Measurements from ENCODE around the gene CACNA2D3. TPM values are rescaled to one million over a fixed set of nuclear protein-coding genes. Genes with fewer than 3 reads are reported as not detected.

The CACNA2D3 gene
- total and polyA plus RNA-seq, 4 experiments from 2014 or later = not detected

- intact Hi-C loops (cut with micrococcal nuclease) = no loop called here
- Mint-ChIP-seq H3K4me3 (no peak overlapping the region), H3K9me3 (peaks cover 0 to 4% (median 0%) of the 10 kb centered on the region in 8 donors), H3K36me3 (no peaks in the 10 kb centered on the region), H3K4me1 (no peaks in the 10 kb centered on the region), H3K27ac (no peak overlapping the region), H3K27me3 (peaks cover 0 to 3% of the 10 kb centered on the region in 2 donors)
- Histone ChIP-seq H3K9me3 (ENCODE audit: control insufficient read depth in 1 of 2, low read length in 2 of 2) (no peaks in the 10 kb centered on the region), H3K27me3 (ENCODE audit: insufficient read depth, low read length) (no peaks in the 10 kb centered on the region), H3K36me3 (ENCODE audit: insufficient read depth, low read length) (no peaks in the 10 kb centered on the region), H3K27ac (ENCODE audit: low read depth, low read length) (no peak overlapping the region), H3K4me3 (ENCODE audit: low read length in 2 of 2) (no peak overlapping the region), H3K4me1 (ENCODE audit: insufficient read depth, low read length) (no peaks in the 10 kb centered on the region)
- no peak for DNase-seq
- ChIA-PET CTCF (ENCODE audit: partially characterized antibody) (interaction anchor here (0.9 to 1.0 kb wide), 2 partner anchors 10 to 1824 kb away, joined by 3 to 5 read pairs; no protein-coding TSS in a partner anchor), POLR2A (ENCODE audit: partially characterized antibody) (no interaction called here)
Observed at GRCh38 chr3:54426381-54426780, 304.0 kb downstream of the CACNA2D3 start.

- Mint-ChIP-seq H3K4me3 (no peak overlapping the region), H3K9me3 (peaks cover 0 to 4% (median 0%) of the 10 kb centered on the region in 8 donors), H3K4me1 (no peaks in the 10 kb centered on the region), H3K36me3 (no peaks in the 10 kb centered on the region), H3K27ac (no peak overlapping the region), H3K27me3 (no peaks in the 10 kb centered on the region)
- H3K27ac ChIP-seq (ENCODE audit: low read depth, low read length) = no peak overlapping the region
- no peaks in the 10 kb centered on the region for H3K4me1 ChIP-seq (ENCODE audit: insufficient read depth, low read length)
- POLR2A ChIA-PET (ENCODE audit: partially characterized antibody) = no interaction called here
- H3K27me3 ChIP-seq (ENCODE audit: insufficient read depth, low read length) = no peaks in the 10 kb centered on the region
- intact Hi-C loops (cut with micrococcal nuclease) = no loop called here
- H3K9me3 ChIP-seq (ENCODE audit: control insufficient read depth in 1 of 2, low read length in 2 of 2) = no peaks in the 10 kb centered on the region
- DNase-seq = no peak
- CTCF ChIA-PET (ENCODE audit: partially characterized antibody) = interaction anchor here (1.4 kb wide), 1 partner anchor 11 kb away, joined by 3 read pairs; no protein-coding TSS in a partner anchor
- no peak overlapping the region for H3K4me3 ChIP-seq (ENCODE audit: low read length in 2 of 2)
- H3K36me3 ChIP-seq (ENCODE audit: insufficient read depth, low read length) = no peaks in the 10 kb centered on the region
Observed at GRCh38 chr3:54427501-54427900, 305.1 kb downstream of the CACNA2D3 start.

- no peaks in the 10 kb centered on the region for H3K27me3 Mint-ChIP-seq
- DNase-seq = peak in 2 of 5 donors; percentile 0 to 5
Observed at GRCh38 chr3:54427941-54428871, 305.9 kb downstream of the CACNA2D3 start.

DNA sequence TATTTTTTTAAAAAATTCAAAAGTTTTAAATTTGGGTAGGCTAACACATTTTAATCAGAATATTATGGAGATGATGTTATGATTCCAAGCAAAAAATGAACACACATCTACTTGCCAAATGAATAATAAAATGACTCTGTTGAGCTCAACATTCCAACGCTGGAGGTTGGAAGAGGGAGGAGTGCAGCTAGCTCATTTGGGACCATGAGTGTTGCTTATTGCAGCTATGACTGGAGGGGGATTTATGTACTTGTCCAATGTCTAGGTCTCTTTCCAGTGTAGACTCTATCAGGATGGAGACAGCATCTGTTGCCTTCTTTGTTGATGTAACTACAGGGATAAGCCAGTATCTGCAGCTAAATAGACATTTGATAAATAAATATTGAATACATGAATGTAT is 310.6 kb downstream of the CACNA2D3 start:
- Histone ChIP-seq H3K4me3 (ENCODE audit: low read length in 2 of 2) (no peak overlapping the region), H3K27ac (ENCODE audit: low read depth, low read length) (no peak overlapping the region), H3K4me1 (ENCODE audit: insufficient read depth, low read length) (no peaks in the 10 kb centered on the region), H3K27me3 (ENCODE audit: insufficient read depth, low read length) (no peaks in the 10 kb centered on the region), H3K9me3 (ENCODE audit: control insufficient read depth in 1 of 2, low read length in 2 of 2) (no peaks in the 10 kb centered on the region), H3K36me3 (ENCODE audit: insufficient read depth, low read length) (no peaks in the 10 kb centered on the region)
- Mint-ChIP-seq H3K4me1 (no peaks in the 10 kb centered on the region), H3K27me3 (no peaks in the 10 kb centered on the region), H3K27ac (no peak overlapping the region), H3K4me3 (no peak overlapping the region), H3K9me3 (peaks cover 0 to 5% (median 0%) of the 10 kb centered on the region in 8 donors), H3K36me3 (no peaks in the 10 kb centered on the region)
- ChIA-PET POLR2A (ENCODE audit: partially characterized antibody) (no interaction called here), CTCF (ENCODE audit: partially characterized antibody) (no interaction called here)
- DNase-seq = no peak
- intact Hi-C loops (cut with micrococcal nuclease) = no loop called here

More at GRCh38 chr3:54427941-54428871, 305.9 kb downstream of the CACNA2D3 start:
- no peaks in the 10 kb centered on the region for H3K9me3 Mint-ChIP-seq
- ChIA-PET POLR2A (ENCODE audit: partially characterized antibody) (no interaction called here), CTCF (ENCODE audit: partially characterized antibody) (interaction anchor here (0.8 to 1.4 kb wide), 3 partner anchors 10 to 1824 kb away, joined by 3 read pairs; no protein-coding TSS in a partner anchor)
- Histone ChIP-seq H3K4me3 (ENCODE audit: low read length in 2 of 2) (no peak overlapping the region), H3K9me3 (ENCODE audit: control insufficient read depth in 1 of 2, low read length in 2 of 2) (no peaks in the 10 kb centered on the region), H3K36me3 (ENCODE audit: insufficient read depth, low read length) (no peaks in the 10 kb centered on the region), H3K27me3 (ENCODE audit: insufficient read depth, low read length) (no peaks in the 10 kb centered on the region), H3K4me1 (ENCODE audit: insufficient read depth, low read length) (no peaks in the 10 kb centered on the region), H3K27ac (ENCODE audit: low read depth, low read length) (no peak overlapping the region)
- intact Hi-C loops (cut with micrococcal nuclease) = no loop called here
- H3K27ac Mint-ChIP-seq = no peak overlapping the region
- H3K36me3 Mint-ChIP-seq = no peaks in the 10 kb centered on the region
- no peaks in the 10 kb centered on the region for H3K4me1 Mint-ChIP-seq
- no peak overlapping the region for H3K4me3 Mint-ChIP-seq

DNA sequence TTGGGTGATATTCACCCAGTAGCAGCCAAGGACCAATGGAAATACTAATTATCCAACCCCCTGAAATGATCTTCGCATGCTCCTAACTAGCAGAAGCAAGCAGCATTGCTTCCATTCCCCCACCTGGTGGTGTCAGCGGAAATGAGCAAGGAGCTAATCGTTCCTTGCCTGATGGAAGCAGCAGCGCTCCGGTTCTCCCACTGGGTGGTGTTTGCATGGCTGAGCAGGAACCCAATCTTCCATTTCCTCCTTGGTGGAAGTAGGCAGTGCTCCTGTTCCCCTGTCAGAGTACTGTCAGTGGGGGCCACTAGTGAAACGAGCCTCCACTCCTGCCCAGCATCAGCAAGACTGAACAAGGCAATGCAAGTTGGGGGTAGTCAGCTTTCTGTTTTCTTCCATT is 311.5 kb downstream of the CACNA2D3 start:
- Mint-ChIP-seq H3K27ac (no peak overlapping the region), H3K4me1 (no peaks in the 10 kb centered on the region), H3K27me3 (no peaks in the 10 kb centered on the region), H3K36me3 (no peaks in the 10 kb centered on the region), H3K4me3 (no peak overlapping the region), H3K9me3 (peaks cover 0 to 5% (median 0%) of the 10 kb centered on the region in 8 donors)
- no peak overlapping the region for H3K27ac ChIP-seq (ENCODE audit: low read depth, low read length)
- H3K9me3 ChIP-seq (ENCODE audit: control insufficient read depth in 1 of 2, low read length in 2 of 2) = no peaks in the 10 kb centered on the region
- intact Hi-C loops (cut with micrococcal nuclease) = no loop called here
- ChIA-PET POLR2A (ENCODE audit: partially characterized antibody) (no interaction called here), CTCF (ENCODE audit: partially characterized antibody) (no interaction called here)
- DNase-seq = no peak
- H3K4me1 ChIP-seq (ENCODE audit: insufficient read depth, low read length) = no peaks in the 10 kb centered on the region
- H3K27me3 ChIP-seq (ENCODE audit: insufficient read depth, low read length) = no peaks in the 10 kb centered on the region
- H3K4me3 ChIP-seq (ENCODE audit: low read length in 2 of 2) = no peak overlapping the region
- H3K36me3 ChIP-seq (ENCODE audit: insufficient read depth, low read length) = no peaks in the 10 kb centered on the region

GRCh38 chr3:54434756-54435155 is 312.4 kb downstream of the CACNA2D3 start:
- Histone ChIP-seq H3K27ac (ENCODE audit: low read depth, low read length) (no peak overlapping the region), H3K9me3 (ENCODE audit: control insufficient read depth in 1 of 2, low read length in 2 of 2) (no peaks in the 10 kb centered on the region), H3K4me1 (ENCODE audit: insufficient read depth, low read length) (no peaks in the 10 kb centered on the region), H3K4me3 (ENCODE audit: low read length in 2 of 2) (no peak overlapping the region), H3K27me3 (ENCODE audit: insufficient read depth, low read length) (no peaks in the 10 kb centered on the region), H3K36me3 (ENCODE audit: insufficient read depth, low read length) (no peaks in the 10 kb centered on the region)
- no peak overlapping the region for H3K4me3 Mint-ChIP-seq
- H3K36me3 Mint-ChIP-seq = no peaks in the 10 kb centered on the region
- no peaks in the 10 kb centered on the region for H3K4me1 Mint-ChIP-seq
- no peaks in the 10 kb centered on the region for H3K27me3 Mint-ChIP-seq
- DNase-seq = no peak
- intact Hi-C loops (cut with micrococcal nuclease) = no loop called here
- CTCF ChIA-PET (ENCODE audit: partially characterized antibody) = no interaction called here
- H3K27ac Mint-ChIP-seq = no peak overlapping the region
- H3K9me3 Mint-ChIP-seq = peaks cover 0 to 5% (median 0%) of the 10 kb centered on the region in 8 donors
- POLR2A ChIA-PET (ENCODE audit: partially characterized antibody) = no interaction called here

DNA sequence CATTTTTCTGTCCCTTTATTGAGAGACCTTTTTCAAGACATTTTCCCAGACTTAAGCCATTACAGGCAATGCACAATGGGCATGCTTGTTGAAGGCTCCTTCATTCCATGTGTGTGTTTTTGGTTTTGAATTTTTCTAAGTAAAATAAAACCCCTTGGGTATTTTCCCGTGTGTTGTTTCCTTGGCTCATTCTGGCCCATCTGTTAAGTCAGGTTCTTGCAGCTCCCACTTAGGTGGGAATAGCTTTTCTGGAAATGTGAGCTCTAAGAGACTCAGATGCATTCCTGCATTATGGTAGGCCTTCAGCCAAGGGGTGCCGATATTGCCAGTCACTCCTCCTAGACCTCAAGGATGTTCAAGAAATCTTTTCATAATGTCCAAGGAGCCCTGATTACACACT is 314.9 kb downstream of the CACNA2D3 start:
- H3K27me3 ChIP-seq (ENCODE audit: insufficient read depth, low read length) = no peaks in the 10 kb centered on the region
- Mint-ChIP-seq H3K27ac (no peak overlapping the region), H3K4me1 (no peaks in the 10 kb centered on the region), H3K36me3 (no peaks in the 10 kb centered on the region), H3K27me3 (no peaks in the 10 kb centered on the region), H3K4me3 (no peak overlapping the region), H3K9me3 (peaks cover 0 to 6% (median 0%) of the 10 kb centered on the region in 8 donors)
- H3K9me3 ChIP-seq (ENCODE audit: control insufficient read depth in 1 of 2, low read length in 2 of 2) = no peaks in the 10 kb centered on the region
- ChIA-PET POLR2A (ENCODE audit: partially characterized antibody) (no interaction called here), CTCF (ENCODE audit: partially characterized antibody) (no interaction called here)
- H3K27ac ChIP-seq (ENCODE audit: low read depth, low read length) = no peak overlapping the region
- no peak for DNase-seq
- intact Hi-C loops (cut with micrococcal nuclease) = no loop called here
- H3K4me1 ChIP-seq (ENCODE audit: insufficient read depth, low read length) = no peaks in the 10 kb centered on the region
- no peaks in the 10 kb centered on the region for H3K36me3 ChIP-seq (ENCODE audit: insufficient read depth, low read length)
- no peak overlapping the region for H3K4me3 ChIP-seq (ENCODE audit: low read length in 2 of 2)

Measured in CD4-positive, alpha-beta memory T cell (primary cell).